HG02623 (cell line): ENCODE measurements around the gene UNC13C.
"Not testable (repeated sequence)": the region's sequence is repeated elsewhere in the genome, so short reads cannot be mapped to it uniquely, and the experiment has no call there.

ENCODE experiments used
- ATAC-seq: cut with Tn5 transposase; IDR thresholded peaks from one replicate; pipeline ENCODE4 v1.9.1; 2021; ENCODE audit warnings: moderate library complexity; ENCODE audit not compliant: unreplicated experiment

UNC13C gene

DNA sequence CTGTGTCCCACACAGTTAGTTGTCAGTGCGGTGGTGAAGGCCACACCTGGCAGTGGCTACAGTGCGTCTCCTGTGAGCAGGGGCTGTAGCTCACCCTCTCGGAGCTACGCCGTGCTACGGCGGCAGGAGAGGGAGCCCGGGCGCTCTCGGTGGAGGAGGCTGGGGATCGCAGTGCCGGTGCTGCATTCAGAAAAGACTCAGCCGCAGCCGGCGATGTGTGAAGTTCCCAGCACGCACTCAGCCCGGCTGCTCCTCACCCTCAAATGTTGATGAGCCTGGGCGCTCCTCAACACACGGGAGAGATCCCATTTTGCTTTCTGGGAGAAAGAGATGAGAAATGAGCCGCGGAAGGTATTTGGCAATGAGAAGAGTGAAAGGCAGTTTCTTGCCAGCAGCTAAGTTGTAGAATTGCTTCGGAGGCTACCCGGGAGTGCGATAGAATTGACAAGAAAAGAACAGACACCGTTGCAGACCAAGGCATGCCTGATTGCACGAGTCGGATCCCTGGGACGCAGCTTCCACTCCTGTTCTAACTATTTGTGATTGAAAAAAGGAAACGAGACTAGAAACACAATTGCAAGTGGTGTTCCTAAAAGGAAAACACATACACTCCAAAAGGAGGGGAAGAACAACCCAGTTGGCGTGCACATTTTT, at the start of gene UNC13C:
Gene UNC13C, plus strand, starts transcription at position 189 of the 654 bp plus-strand sequence. CDS start 34,463 bp downstream, outside the sequence.
- no peak for ATAC-seq

- no peak for ATAC-seq
These were observed 42.1 kb upstream of the UNC13C start for GRCh38 chr15:53936137-53936536.

GRCh38 chr15:53937632-53938031, 40.6 kb upstream of the UNC13C start:
- ATAC-seq: not testable (repeated sequence)

GRCh38 chr15:53950572-53950971, 27.7 kb upstream of the UNC13C start:
- ATAC-seq: no peak

DNA sequence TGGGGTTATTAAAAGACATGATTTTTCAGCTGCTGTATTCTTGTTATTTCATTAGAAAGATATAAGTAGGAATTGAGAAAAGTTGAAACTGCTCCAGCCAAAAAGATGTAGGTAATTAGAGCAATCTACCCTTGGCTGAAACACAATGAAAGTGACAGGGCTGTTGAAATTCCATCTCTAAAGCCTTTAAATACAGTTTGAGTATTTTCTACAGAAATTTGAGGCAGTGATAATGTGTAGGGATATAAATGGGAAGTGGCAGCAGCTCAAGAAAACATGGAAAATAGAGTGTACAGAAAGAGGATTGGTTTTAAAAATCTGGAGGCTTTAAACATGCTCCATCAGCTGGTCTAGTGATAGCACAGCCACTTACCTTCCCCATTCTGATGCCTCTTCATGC, 22.8 kb upstream of the UNC13C start:
- no peak for ATAC-seq

DNA sequence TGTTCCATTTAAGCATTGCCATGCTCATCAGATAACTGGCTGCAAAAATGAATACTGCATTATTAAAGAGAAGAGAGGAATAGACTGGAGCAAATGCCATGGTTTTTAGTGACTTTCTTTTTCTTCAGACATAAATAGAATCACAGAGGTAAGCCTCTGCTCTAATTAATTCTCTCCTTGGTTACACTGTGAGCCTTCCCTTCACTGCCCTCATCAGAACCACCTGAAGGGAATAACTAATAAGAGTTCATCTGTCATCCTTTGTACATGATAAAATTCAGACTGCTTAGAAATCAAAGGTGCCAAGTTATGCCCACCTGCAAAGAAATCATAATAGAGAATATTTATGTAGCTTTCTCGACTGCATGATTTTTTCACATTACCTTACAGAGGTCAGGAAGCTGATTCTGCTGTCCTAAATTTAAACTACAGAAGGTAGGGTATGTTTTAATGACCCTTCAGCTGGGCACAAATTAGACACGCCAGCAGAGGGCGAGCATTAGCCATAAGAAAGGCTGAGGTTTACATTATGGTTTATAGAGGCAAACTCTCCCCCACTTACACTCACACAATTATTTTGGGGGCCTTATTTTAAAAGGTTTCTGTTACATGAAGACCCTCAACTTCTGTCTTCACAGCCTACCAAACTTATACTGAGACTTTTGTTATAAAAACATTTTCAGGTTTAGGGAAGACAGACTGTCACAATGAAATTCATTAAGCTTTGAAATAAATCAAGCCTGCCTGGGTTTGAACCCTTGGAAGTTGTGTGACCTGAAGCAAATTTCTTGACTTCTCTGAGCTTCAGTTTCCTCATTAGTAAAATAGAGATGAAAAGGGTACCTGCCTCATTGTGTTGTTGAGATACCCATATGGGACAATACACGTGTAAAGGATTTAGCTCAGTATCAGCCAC, 15.3 kb upstream of the UNC13C start:
- ATAC-seq: no peak

DNA sequence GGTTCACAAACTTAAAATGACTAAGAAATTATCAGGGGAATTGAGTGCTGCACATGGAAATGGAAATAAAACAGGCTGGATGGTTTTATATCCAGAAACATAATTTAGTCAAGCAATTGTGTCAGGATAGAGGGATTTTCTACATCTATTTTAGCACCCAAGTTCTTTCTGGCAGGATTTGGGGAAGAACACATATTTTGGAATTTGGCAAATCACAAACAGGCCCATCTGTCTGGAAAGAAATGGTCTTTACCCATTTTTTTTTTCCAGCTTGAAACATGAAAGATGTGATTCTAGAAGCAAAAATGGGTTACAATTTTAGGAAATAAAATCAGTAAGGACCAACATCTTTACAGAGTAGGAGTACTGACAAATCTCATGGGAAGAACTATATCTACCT, 14.4 kb upstream of the UNC13C start:
- ATAC-seq: no peak

DNA sequence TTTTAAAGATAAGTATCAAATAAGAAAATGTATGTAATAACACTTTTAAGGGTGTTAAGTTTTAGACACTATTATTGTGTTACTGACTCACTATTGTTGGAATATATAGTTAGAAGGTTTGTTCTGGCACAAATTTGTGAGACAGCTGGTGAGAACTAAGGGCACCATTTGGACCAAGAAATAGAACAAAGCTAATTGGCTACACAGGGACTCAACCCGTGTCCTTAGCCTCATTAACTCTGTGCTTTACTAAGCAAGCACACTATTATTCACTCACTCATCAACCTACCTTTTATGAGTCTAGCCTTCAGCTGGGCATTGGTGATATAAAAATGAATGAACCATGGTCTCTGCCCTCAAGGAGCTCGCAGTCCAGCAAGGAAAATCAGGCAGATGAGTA, 4.1 kb upstream of the UNC13C start:
- no peak for ATAC-seq

GRCh38 chr15:53974813-53975212, 3.4 kb upstream of the UNC13C start:
- no peak for ATAC-seq

- no peak for ATAC-seq
These were observed 1.3 kb upstream of the UNC13C start for GRCh38 chr15:53976844-53977392.

DNA sequence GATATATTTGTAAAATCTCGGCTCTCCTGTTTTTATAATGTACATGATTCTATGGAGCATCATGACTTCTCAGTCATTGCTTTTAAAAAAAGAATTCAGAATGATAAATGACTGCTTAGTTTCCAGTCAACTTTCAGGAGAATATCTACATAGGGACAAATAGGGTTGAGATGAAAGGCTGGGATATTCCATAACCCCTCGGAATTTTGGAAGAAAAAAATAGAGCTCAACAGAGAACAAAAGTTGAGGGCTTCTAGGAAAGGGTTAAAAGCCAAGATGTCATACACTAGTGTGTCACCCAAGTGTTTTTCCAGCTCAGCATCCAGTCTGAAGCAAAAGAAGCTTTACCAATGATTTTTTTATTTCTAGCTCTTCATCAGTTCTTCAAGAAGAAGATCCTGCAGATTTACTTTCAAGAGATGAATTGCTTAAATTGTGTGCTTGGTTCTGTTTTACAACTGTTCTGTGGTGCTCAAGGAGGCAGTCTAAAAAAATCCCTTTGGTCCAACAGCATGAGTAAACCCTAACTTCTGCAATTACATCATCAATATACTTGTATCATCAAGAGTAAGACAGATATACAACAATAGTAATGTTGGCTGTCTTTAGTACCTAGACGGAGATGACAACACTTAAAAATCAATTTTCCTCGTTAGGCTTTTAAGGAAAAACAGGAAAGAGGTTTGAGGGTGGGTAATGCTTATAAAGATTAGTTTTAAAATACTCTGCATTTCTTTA, 979 bp downstream of the UNC13C start:
- ATAC-seq: no peak

DNA sequence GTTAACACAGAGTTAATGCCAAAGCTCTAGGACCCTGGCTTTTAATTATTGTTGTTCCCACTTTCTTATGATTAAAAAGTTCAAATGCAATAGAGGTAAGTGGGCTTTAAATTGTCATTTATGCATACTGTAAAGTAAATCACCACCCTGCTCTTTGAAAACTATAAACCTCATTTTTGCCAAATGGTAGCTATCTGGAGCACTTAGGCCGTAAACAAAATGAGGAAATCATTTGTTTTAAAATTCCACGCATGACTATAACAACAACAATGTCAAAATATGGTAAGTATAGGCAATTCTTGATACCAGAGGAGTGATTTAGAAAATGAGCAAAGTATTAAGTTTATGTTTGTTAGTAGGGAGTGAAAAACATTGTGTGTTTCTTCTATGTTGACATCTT, 1.8 kb downstream of the UNC13C start:
- ATAC-seq: no peak

- ATAC-seq: no peak
These were observed 3.9 kb downstream of the UNC13C start for GRCh38 chr15:53982071-53982680.

DNA sequence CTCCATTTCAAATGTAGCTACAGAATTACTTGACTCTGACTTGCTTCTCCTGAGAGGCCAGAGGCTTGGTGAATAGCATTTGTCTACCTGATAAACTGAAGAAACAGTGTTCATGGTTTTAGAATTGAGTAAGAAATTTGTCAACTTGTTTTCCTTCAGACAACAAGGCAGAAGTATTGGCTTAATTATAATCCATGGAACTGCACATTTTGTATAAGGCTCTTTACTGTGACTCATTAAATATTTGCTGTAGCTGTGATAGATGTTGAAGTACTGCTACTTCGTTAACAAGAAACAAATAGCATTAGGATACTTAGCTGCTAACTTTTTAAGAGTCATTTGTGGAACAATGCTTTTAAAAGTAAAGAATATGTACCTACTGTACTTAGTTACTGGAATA, 4.6 kb downstream of the UNC13C start:
- ATAC-seq: no peak

GRCh38 chr15:53984221-53984620, 6.0 kb downstream of the UNC13C start:
- no peak for ATAC-seq

GRCh38 chr15:53985562-53985961, 7.3 kb downstream of the UNC13C start:
- ATAC-seq: no peak

DNA sequence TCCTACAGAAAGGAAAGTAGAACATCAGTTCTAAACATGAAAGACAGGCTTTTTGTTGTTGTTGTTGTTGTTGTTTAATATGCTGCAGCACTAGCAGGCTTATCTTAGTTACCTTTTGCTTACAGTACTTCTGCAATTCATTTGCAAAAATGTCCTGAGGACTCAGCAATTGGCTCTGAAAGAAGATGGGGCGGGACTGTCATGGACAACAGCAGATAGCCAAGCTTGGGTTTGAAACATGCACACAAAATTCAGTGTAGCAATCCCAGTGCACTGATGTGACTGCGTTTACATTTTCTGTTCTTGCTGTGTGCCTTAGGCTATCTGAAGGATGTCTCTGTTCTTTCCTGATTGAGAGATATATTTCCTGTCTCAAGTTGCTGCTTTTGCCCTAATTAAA, 9.2 kb downstream of the UNC13C start:
- no peak for ATAC-seq

GRCh38 chr15:54007256-54007655, 29.0 kb downstream of the UNC13C start:
- no peak for ATAC-seq

DNA sequence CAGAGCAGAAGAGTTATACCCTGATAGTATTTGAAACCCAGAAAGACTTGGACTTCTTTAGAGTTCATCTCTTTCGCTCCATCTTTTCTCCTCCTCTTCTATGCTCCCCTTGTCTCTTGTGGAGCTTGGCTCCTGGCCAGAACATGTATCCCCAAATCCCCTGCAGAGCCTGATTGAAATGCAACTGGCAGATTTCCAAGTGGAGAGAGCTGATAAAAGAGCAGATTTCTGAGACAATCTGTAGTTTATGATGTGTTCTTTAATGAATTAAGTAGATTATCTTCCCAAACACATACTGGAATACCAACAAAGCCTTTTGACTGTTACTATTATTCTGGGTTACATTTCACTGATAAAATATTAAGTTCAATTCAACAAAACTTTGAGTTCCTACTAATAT, 33.4 kb downstream of the UNC13C start:
- no peak for ATAC-seq

GRCh38 chr15:54014067-54014655, 35.9 kb downstream of the UNC13C start:
- no peak for ATAC-seq
